ENCODE measurements around the gene NCOR2. TPM values are rescaled to one million over a fixed set of nuclear protein-coding genes. Genes with fewer than 3 reads are reported as not detected.
"Not testable (repeated sequence)": the region's sequence is repeated elsewhere in the genome, so short reads cannot be mapped to it uniquely, and the experiment has no call there.

Gene NCOR2
- total RNA-seq, 1 donor from 2014 or later = 61.4 TPM

DNA sequence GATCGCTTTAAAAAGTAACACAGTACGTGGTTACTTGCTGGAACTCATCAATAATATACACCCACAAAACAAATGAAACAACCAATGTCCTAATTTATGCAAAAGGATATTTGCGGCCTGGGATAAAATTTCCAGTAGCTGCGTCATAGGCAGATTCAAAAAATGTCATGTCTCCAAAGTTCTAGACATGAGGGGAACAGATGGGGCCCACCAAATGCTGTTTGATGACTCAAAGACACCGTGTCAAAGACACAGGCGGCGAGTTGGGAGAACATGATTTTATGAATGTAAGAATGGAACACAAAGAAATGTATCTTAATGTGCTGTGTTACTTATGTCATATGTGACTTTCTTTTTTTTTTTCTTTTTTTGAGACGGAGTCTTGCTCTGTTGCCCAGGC is 34.3 kb upstream of the NCOR2 start:
- no peak for DNase-seq (ENCODE audit: low read depth)

- DNase-seq (ENCODE audit: low read depth) = no peak
Measured at GRCh38 chr12:124599074-124599999, 31.9 kb upstream of the NCOR2 start.

- DNase-seq (ENCODE audit: low read depth) = no peak
Measured at GRCh38 chr12:124597041-124597440, 29.6 kb upstream of the NCOR2 start.

DNA sequence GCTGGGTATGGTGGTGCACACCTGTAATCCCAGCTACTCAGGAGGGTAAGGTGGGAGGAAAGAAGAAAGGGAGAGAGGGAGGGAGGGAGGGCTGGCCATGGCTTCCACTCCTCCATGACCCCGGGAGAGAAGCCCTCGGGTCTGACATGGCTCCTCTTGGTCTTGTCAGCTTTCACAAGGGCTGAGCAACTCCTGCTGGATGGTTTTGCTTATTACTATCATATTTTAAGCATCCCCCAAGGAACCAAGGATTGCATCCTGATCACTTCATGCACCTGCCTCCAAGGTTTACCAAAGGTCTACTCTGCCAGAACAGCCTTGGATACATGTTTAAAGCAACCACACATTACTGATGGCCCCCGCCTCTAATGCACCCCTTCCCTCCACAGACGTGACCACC is 28.0 kb upstream of the NCOR2 start:
- DNase-seq (ENCODE audit: low read depth) = no peak

GRCh38 chr12:124594851-124595250 is 27.4 kb upstream of the NCOR2 start:
- DNase-seq (ENCODE audit: low read depth) = no peak

DNA sequence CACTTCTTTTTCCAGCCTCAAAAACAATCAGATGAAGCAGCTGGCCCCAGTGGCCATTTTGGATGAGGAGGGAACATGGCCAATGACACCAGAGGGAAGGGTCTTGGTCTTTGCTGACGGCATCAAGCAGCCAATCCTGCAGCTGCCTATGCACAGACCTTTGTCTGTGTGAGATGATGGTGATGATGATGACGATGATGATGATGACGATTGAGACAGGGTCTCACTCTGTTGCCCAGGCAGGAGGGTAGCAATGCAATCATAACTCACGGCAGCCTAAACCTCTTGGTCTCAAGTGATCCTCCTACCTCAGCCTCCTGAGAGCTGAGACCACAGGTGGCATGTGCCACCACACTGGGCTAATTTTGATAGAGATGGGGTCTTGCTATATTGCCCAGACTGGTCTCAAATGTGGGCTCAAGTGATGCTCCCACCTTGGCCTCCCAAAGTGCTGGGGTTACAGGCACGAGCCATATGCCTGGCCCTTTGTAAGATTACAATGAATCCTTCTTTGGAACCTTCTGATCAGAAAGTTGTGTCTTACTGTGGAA is 26.5 kb upstream of the NCOR2 start:
- DNase-seq (ENCODE audit: low read depth) = no peak

- DNase-seq (ENCODE audit: low read depth) = no peak
Measured at GRCh38 chr12:124593176-124593575, 25.8 kb upstream of the NCOR2 start.

DNA sequence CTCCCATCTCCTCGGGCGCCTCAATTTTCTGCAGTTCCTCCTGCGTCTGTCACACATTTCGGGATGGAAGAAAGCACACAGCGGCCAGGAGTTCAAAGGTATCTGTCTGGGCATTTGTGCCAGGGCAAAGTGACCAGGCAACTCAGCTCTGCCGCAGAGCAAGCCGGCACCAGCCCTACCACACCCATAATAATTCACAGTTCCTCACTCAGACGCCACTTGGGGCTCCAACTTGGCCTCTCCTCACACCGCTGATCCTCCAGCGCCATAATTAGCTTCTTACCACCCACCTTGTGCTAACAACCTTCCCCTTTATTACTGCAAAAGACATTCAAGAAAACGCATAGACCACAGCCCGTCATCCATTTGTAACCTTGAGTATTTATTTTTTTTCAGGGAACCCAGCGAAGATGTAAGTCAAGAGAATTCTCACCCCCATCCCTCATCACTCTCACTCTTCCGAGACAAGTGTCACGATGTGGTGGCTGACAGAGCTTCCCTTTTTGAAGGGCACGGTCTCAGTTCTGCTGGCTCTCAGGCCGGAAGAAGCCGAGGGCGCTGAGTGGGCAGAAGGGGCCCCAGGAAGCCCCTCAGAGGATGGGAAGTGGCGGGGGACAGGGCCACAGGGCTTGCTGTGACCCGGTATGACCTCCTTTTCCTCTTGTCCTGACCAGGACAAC is 25.2 kb upstream of the NCOR2 start:
- no peak for DNase-seq (ENCODE audit: low read depth)

- DNase-seq (ENCODE audit: low read depth) = no peak
Measured at GRCh38 chr12:124592050-124592449, 24.6 kb upstream of the NCOR2 start.

- no peak for DNase-seq (ENCODE audit: low read depth)
Measured at GRCh38 chr12:124590447-124590846, 23.0 kb upstream of the NCOR2 start.

DNA sequence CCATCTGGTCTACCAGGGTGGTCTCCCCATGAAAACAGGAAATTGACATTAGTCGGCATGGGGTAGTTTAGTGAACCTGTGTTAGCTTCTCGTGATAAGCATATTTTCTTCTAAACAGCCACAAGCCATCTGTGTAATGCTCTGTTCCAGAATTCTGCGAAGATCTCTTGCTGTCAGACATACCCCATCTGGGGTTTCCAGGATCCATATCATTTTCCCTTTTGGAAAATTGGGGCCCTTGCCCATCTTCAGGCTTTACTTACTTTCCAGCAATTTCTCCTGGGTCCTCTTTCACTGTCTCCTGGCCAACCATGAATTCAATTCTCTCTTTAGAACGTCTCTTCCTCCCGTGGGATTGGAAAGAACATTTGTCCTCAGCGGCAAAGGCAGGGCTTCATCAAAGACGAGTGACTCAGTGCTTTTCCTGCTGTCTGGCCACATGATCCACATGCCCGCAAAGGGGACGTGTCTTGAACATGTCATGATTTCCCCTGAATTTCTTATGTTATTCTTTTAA is 21.4 kb upstream of the NCOR2 start:
- peak; percentile 88 for DNase-seq (ENCODE audit: low read depth)

DNA sequence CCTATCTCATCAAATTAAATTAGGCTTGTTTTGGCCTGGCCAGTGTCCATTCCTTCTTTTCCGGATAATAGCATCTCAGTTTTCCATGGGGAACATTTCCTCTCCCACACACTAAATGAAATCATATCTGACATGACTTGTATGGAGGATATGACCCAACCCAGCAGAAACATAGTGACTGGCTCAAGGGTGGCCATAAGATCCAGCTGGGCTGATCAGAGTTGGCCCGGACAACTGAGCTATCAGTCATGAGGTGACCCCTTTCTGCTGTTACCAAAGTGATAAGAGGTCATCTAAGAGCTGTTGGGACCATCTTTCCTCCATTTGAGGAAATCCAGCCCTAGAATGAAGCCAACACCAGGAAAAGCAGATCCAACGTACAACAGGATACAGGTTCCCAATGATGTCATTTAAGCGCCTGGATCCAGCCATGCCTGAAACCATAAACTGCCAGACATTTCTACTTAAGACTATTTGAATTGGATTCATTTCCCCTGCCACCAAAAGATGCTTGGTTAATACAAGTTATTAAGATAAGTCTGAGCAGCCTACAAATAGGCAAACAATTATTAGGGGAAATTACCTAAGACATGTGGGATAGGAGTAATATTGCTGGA is 20.7 kb upstream of the NCOR2 start:
- DNase-seq (ENCODE audit: low read depth) = no peak

DNA sequence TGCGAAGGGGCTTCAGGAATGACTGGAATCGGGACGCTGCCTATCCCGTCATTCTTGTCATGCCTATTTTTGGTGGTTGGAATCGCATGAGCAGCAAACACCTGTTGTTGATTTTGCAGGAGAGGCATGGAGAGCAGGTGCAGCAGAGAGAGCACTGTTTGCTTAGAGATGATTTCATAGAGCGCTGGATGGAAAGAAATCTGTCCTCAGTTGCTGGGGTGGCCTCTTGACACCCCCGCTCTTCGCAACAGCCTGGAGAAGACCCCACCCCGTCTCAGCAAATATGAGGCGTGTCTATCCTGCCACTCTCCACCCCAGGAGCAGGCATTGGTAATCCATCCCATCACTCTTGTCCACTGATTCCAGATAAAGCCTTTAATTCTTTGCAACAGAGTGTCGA is 19.3 kb upstream of the NCOR2 start:
- peak; percentile 86 for DNase-seq (ENCODE audit: low read depth)

GRCh38 chr12:124584494-124584893 is 17.1 kb upstream of the NCOR2 start:
- not testable (repeated sequence) for DNase-seq (ENCODE audit: low read depth)

GRCh38 chr12:124583854-124584253 is 16.4 kb upstream of the NCOR2 start:
- no peak for DNase-seq (ENCODE audit: low read depth)

- no peak for DNase-seq (ENCODE audit: low read depth)
Measured at GRCh38 chr12:124582108-124582424, 14.7 kb upstream of the NCOR2 start.

DNA sequence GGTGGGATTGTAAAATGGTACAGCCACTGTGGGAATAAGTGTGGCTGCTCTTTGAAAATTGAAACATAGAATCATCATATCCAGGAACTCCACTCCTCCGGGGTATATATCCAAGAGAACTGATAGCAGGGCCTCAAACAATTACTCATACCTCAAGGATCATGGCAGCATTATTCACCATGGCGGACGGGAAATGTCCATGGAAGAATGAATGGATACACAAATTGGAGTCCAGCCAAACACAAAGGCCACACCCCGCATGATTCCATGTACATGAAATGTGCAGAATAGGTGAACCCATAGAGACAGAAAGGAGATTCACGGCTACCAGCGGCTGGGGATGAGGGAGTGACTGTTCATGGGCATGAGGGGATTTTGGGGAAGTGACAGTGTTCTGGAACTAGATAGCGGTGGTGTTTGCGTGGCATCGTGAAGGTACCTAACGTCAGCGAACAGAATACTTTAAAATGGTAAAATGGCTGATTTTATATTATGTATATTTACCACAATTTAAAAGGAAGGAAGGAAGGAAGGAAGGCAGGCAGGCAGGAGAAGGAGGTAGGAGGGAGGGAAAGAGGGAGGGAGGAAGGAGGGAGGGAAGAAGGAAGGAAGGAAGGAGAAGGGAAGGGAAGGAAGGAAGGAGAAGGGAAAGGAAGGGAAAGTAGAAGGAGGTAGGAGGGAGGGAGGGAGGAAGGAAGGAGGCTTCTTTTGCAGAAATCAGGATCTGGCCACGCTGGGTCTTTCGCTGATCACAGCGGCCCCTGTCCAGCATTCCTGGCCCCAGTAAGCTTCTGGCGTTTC is 14.1 kb upstream of the NCOR2 start:
- DNase-seq (ENCODE audit: low read depth) = no peak

GRCh38 chr12:124579921-124580517 is 12.6 kb upstream of the NCOR2 start:
- no peak for DNase-seq (ENCODE audit: low read depth)

DNA sequence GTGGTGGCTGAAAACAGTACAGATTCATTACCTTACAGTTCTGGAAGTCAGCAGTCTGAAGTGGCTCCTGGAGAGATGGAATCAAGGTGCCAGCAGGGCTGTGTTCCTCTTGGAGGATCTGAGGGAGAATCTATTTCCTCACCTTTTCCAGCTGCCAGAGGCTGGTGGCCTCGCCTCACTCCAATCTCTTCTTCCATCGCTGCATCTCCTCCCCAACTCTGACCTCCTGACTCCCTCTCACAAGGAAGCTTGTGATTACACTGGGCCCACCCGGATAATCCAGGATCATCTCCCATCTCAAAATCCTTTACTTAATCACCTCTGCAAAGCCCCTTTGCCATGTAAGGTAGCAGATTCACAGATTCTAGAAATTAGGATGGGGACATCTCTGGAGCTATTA is 11.4 kb upstream of the NCOR2 start:
- DNase-seq (ENCODE audit: low read depth) = no peak

DNA sequence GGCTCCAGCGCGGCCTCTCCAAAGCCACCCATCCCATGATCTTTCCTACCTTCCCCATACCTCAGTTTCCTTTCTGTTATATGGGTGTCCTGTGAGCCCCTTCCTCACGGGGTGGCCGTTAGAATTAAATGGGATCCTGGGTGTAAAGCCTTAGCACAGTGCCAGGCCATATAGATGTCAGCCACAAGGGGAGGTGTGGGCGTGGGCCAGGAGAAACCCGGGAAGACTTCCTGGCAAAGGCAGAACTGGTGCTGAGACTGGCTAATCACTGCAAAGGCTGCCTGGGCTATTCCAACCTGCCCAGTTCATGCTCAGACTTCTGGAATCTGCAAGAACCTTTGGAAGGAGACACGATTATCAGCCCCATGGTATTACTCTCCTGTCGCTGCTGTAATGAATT is 11.0 kb upstream of the NCOR2 start:
- no peak for DNase-seq (ENCODE audit: low read depth)

DNA sequence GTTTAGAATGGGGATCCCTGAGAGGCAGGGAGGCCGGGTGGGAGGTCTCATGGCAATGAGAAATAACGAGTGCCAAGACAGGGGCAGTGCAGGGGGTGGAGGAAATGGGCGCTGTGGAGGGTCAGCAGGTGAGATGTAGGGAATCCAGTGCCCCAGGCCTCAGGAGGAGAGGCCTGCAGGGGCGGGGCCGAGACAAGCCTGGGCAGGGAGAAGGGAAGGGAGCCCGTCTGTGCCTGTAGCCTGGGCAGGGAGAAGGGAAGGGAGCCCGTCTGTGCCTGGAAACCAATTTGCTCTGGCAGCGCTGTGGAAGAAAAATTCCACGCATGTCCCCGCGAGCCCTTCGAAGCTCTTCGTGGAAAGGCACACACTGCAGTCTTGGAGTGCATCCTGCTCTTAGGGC is 10.6 kb upstream of the NCOR2 start:
- no peak for DNase-seq (ENCODE audit: low read depth)
